HG02623 (cell line): ENCODE results near the gene DLGAP4.
"Not testable (repeated sequence)": the region's sequence is repeated elsewhere in the genome, so short reads cannot be mapped to it uniquely, and the experiment has no call there.

ENCODE experiments used
- ATAC-seq: cut with Tn5 transposase; IDR thresholded peaks from one replicate; pipeline ENCODE4 v1.9.1; 2021; ENCODE audit warnings: moderate library complexity; ENCODE audit not compliant: unreplicated experiment

The DLGAP4 gene

GRCh38 chr20:36547186-36548005 lies 241.3 kb downstream of the DLGAP4 start:
- ATAC-seq, result no peak

DNA sequence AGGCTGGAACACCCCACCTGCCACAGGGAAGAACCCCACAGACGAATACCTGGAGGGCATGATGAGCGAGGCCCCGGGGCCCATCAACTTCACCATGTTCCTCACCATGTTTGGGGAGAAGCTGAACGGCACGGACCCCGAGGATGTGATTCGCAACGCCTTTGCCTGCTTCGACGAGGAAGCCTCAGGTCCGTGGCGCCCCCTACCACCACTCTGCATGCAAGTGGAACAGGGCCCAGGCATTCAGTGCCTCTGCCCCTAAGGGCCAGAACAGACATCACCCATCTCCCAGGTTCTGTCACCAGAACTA lies 241.8 kb downstream of the DLGAP4 start:
- no peak for ATAC-seq

- ATAC-seq, result no peak
Observed at GRCh38 chr20:36548704-36549627, 242.8 kb downstream of the DLGAP4 start.

DNA sequence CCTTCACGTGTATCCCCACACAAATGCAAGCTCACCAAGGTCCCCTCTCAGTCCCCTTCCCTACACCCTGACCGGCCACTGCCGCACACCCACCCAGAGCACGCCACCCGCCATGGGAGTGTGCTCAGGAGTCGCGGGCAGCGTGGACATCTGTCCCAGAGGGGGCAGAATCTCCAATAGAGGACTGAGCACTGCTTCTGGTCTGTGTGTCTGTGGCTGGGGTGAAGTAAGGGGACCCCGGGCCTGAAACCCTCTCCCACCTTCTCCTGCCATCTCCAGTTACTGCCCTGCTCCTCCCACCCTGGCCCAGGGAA lies 243.4 kb downstream of the DLGAP4 start:
- ATAC-seq, result no peak

DNA sequence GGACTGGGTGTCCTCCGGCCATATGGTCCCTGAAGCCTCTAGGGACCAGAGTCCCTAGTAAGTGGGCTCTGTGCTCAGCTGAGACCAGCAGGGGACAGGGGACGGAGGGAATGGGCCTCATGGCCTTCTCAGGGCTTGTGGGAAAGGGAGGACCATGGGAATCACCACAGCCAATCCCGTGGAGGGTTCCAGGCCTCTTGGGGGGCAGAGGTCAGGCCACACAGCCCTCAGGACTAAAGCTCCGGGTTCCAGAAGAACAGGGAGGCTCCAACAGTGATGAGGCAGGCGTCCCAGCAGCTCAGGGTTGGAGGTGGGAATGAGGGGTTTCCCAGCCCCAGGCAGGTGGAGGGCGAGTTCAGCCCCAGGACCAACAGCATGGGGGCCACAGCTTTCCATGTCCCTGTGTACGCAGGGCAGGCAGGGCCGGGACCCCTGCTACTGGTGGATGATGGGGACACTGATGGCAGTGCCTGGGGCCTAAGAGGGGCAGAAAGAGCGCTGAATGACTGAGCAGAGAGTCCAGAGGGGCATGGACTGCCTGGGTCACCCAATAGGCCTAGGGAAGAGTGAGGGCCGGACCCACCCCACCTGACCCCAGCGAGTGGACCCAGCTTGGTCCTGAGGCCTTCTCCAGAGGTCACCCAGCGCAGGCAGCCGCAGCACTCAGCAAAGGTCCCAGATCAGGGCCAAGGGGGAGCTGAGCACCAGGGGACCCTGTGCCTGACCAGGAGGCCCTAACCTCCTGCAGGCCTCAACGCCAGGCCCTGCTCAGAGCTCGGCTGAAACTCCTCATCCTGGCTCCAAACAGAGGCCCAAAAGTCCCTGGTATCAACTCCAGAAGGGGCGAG lies 244.0 kb downstream of the DLGAP4 start:
- ATAC-seq, result no peak

- no peak for ATAC-seq
Observed at GRCh38 chr20:36550790-36551299, 244.7 kb downstream of the DLGAP4 start.

GRCh38 chr20:36555248-36555647 lies 249.1 kb downstream of the DLGAP4 start:
- ATAC-seq, result no peak

- ATAC-seq, result no peak
Observed at GRCh38 chr20:36562724-36563123, 256.6 kb downstream of the DLGAP4 start.

DNA sequence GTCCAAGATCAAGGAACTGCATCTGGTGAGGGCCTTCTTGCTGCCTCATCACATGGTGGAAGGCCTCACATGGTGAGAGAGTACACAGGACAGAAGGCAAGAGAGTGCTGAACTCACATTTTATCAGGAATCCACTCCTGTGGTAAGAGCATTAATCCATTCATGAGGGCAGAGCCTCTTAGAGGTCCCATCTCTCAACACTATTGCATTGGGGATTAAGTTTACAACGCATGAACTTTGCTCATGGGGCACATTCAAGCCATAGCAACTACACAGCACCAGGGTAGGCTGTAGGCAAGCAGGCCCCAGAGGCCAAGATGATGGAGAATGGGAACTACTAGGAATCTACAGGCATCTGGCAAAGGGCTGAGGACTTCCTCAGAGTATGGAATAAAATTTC lies 257.2 kb downstream of the DLGAP4 start:
- no peak for ATAC-seq

DNA sequence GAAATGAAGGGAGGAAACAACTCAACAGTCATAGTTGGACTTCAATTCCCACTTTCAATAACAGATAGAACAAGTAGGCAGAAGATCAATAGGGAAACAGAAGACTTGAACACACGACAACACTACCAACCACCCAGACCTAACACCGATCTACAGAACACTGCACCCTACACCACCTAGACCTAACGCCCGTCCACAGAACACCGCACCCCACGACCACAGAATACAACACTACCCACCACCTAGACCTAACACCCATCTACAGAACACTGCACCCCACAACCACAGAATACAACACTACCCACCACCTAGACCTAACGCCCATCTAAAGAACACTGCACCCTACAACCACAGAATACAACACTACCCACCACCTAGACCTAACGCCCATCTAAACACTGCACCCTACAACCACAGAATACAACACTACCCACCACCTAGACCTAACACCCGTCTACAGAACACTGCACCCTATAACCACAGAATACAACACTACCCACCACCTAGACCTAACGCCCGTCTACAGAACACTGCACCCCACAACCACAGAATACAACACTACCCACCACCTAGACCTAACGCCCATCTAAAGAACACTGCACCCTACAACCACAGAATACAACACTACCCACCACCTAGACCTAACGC lies 258.1 kb downstream of the DLGAP4 start:
- ATAC-seq, result not testable (repeated sequence)

DNA sequence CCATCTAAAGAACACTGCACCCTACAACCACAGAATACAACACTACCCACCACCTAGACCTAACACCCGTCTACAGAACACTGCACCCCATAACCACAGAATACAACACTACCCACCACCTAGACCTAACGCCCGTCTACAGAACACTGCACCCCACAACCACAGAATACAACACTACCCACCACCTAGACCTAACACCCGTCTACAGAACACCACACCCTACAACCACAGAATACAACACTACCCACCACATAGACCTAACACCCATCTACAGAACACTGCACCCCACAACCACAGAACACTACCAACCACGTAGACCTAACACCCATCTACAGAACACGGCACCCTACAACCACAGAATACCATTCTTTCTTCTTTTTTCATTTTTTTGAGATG lies 258.6 kb downstream of the DLGAP4 start:
- ATAC-seq, result not testable (repeated sequence)

- no peak for ATAC-seq
Observed at GRCh38 chr20:36565520-36565919, 259.4 kb downstream of the DLGAP4 start.

- no peak for ATAC-seq
Observed at GRCh38 chr20:36569847-36570429, 263.8 kb downstream of the DLGAP4 start.

- ATAC-seq, result no peak
Observed at GRCh38 chr20:36571564-36572504, 265.7 kb downstream of the DLGAP4 start.

- ATAC-seq, result peak; percentile 1
Observed at GRCh38 chr20:36572701-36573102, 266.6 kb downstream of the DLGAP4 start.

GRCh38 chr20:36573103-36573797 lies 267.1 kb downstream of the DLGAP4 start, which contains the start of gene TGIF2:
TSS of gene TGIF2 (plus strand) at chr20:36573597. CDS start at chr20:36578775, 5,178 bp downstream.
- peak; percentile 58 for ATAC-seq

DNA sequence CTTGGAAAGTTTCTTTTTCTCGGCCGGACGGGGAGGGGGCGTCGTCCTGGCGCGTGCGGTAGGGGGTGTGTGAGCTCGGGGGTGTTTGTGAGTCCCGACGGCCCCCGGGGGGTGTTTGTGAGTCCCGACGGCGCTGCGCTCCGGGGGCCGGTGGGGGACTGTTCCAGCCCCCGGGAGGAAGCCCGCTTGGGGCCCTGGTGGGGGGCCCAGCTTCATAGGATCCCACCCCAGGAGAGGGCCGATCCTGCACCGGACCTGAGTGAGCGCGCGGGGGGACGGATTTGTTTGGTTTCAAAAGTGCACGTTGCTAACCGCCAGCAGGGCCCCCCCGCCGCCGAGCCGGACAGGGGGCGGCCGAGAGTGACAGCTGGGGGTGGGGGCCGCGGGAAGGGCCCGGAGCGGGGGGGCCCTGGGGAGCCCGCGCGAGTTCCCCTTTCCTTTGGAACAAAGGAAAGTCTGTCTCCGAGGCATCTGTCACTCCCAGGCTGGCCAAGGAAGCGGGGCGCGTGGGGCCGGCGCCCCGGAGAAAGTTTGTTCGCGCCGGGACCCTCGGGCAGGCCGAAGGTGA lies 267.7 kb downstream of the DLGAP4 start:
- peak; percentile 3 for ATAC-seq
